ENCODE measurements around the gene SCEL.

DNA sequence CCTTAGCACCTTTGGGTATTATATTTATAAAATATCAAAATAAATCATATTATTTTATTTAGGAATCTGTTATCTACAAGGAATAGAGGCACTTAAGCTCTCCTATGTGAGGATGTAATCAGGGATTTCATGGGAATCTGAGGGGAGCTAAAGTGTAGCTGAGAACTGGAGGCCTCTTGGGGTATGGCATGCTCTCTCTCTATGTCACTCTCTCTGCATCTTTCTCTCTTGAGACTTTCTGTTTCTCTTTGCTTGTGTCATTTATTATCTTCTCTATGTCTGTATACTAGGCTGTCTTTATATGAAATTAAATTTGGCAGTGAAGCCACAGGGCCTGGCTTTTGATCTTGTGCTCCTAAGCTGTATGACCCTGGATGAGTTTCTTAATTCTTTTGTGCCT is 37.7 kb upstream of the SCEL start:
- no peak for TF ChIP-seq POLR2AphosphoS5 (IDR thresholded peaks at IDR 0.05)
- no peak for TF ChIP-seq CTCF (IDR thresholded peaks at IDR 0.05; ENCODE audit: poor library complexity, severe bottlenecking)
